ENCODE results near the gene TRAF3IP1.
"Not testable (repeated sequence)": the region's sequence is repeated elsewhere in the genome, so short reads cannot be mapped to it uniquely, and the experiment has no call there.

TRAF3IP1 gene

GRCh38 chr2:238302087-238302486, 18.2 kb upstream of the TRAF3IP1 start:
- TF ChIP-seq EZH2 (IDR thresholded peaks at IDR 0.05) (no peak), FOXP2 (optimal IDR thresholded peaks at IDR 0.05; ENCODE audit: control extremely low read depth, extremely low read length, insufficient read depth) (no peak), POLR2AphosphoS5 (IDR thresholded peaks at IDR 0.05; ENCODE audit: borderline replicate concordance, low read depth, low read length) (no peak)
- no peak overlapping the region for H3K27ac ChIP-seq
- H3K4me3 ChIP-seq, result no peak overlapping the region
- no peaks in the 10 kb centered on the region for H3K9me3 ChIP-seq (ENCODE audit: low read depth, low read length)
- H3K9ac ChIP-seq (ENCODE audit: insufficient read length), result no peak overlapping the region
- no peak for DNase-seq (ENCODE audit: low read depth, low spot score)
- H3K36me3 ChIP-seq (ENCODE audit: insufficient read depth, low read length), result no peaks in the 10 kb centered on the region

DNA sequence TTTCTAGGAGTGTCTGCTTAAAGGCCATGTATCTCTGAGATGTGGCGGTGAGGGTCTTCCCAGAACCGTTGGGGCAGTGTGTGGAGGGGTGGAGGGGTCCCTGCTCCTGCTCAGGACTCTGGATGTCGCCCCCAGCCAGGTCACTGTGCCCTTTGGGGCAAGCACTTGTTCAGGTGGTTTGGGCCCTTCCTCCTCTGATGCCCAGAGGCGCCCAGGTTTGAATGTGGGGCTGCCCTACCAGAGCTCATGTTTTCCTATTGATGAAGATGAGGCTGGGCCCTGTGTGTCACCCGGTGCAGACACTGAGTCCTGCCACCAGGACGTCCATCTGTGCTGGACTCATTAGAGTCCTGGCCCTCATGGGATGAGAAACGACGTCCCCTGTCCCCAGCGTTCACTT, 17.6 kb upstream of the TRAF3IP1 start:
- no peak for DNase-seq (ENCODE audit: low read depth, low spot score)
- Histone ChIP-seq H3K9me3 (ENCODE audit: low read depth, low read length) (no peaks in the 10 kb centered on the region), H3K27ac (no peak overlapping the region), H3K4me3 (no peak overlapping the region), H3K36me3 (ENCODE audit: insufficient read depth, low read length) (no peaks in the 10 kb centered on the region), H3K9ac (ENCODE audit: insufficient read length) (no peak overlapping the region)
- TF ChIP-seq FOXP2 (optimal IDR thresholded peaks at IDR 0.05; ENCODE audit: control extremely low read depth, extremely low read length, insufficient read depth), result no peak
- no peak for TF ChIP-seq POLR2AphosphoS5 (IDR thresholded peaks at IDR 0.05; ENCODE audit: borderline replicate concordance, low read depth, low read length)
- no peak for TF ChIP-seq EZH2 (IDR thresholded peaks at IDR 0.05)

DNA sequence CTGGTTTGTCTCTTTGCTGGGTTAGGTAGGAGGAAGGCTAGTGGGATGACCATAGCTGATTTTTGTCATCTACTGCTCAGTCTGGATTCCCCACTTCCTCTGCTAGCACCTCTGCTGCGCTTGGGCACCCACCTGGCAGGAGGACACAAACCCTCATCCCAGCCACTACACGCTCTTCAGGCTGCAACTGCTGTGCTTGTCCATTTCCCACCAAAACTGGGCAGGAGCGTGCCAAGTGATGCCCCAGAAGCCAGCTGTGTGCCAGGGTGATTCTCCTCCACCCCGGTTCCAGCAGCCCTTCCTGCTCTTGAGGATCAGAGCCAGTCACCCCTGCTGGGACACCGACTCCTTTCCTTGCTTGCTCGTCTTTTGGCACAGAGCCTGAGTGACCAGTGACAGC, 16.2 kb upstream of the TRAF3IP1 start:
- TF ChIP-seq EZH2 (IDR thresholded peaks at IDR 0.05), result no peak
- no peak for TF ChIP-seq POLR2AphosphoS5 (IDR thresholded peaks at IDR 0.05; ENCODE audit: borderline replicate concordance, low read depth, low read length)
- no peak for TF ChIP-seq FOXP2 (optimal IDR thresholded peaks at IDR 0.05; ENCODE audit: control extremely low read depth, extremely low read length, insufficient read depth)
- no peak overlapping the region for H3K4me3 ChIP-seq
- no peak for DNase-seq (ENCODE audit: low read depth, low spot score)

DNA sequence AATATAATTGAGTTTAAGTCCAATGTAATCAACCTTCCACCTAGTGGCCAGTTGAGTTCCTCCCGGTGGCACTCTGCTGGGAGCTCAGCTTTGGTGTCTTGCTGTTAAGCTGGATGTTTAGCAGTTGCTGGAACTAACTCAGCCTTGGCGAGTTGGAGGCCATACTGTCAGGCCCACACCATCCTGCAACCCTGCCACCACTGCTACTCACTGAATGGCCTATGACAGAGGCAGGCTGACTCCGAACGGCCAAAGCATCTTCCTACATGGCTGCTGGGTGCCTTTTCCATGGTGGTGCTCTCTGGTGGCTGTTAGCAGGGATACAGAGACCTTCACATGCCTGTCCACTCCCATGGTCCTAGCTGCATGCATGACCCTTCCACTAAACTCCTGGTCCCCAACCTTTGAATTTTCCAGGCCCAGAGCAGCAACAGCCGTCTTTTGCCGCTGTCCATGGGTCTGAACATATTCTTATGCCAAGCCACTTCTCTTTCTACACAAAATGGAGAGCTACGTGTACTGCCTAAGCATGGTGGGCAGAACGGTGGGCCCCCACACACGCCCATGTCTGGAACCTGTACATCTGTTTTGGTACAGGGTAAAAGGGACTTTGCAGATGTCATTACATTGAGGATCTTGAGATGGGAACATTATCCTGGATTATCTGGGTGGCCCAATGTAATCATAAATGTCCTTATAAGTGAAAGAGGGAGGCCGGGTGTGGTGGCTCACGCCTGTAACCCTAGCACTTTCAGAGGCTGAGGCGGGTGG, 15.0 kb upstream of the TRAF3IP1 start:
- H3K4me3 ChIP-seq, result no peak overlapping the region
- no peaks in the 10 kb centered on the region for H3K36me3 ChIP-seq (ENCODE audit: insufficient read depth, low read length)
- no peak for DNase-seq (ENCODE audit: low read depth, low spot score)
- no peak overlapping the region for H3K9ac ChIP-seq (ENCODE audit: insufficient read length)
- no peaks in the 10 kb centered on the region for H3K9me3 ChIP-seq (ENCODE audit: low read depth, low read length)
- TF ChIP-seq FOXP2 (optimal IDR thresholded peaks at IDR 0.05; ENCODE audit: control extremely low read depth, extremely low read length, insufficient read depth), result no peak
- no peak for TF ChIP-seq EZH2 (IDR thresholded peaks at IDR 0.05)
- TF ChIP-seq POLR2AphosphoS5 (IDR thresholded peaks at IDR 0.05; ENCODE audit: borderline replicate concordance, low read depth, low read length), result no peak
- no peak overlapping the region for H3K27ac ChIP-seq

More for the DNA sequence above, 16.2 kb upstream of the TRAF3IP1 start:
- Histone ChIP-seq H3K36me3 (ENCODE audit: insufficient read depth, low read length) (no peaks in the 10 kb centered on the region), H3K27ac (no peak overlapping the region), H3K9ac (ENCODE audit: insufficient read length) (no peak overlapping the region), H3K9me3 (ENCODE audit: low read depth, low read length) (no peaks in the 10 kb centered on the region)

DNA sequence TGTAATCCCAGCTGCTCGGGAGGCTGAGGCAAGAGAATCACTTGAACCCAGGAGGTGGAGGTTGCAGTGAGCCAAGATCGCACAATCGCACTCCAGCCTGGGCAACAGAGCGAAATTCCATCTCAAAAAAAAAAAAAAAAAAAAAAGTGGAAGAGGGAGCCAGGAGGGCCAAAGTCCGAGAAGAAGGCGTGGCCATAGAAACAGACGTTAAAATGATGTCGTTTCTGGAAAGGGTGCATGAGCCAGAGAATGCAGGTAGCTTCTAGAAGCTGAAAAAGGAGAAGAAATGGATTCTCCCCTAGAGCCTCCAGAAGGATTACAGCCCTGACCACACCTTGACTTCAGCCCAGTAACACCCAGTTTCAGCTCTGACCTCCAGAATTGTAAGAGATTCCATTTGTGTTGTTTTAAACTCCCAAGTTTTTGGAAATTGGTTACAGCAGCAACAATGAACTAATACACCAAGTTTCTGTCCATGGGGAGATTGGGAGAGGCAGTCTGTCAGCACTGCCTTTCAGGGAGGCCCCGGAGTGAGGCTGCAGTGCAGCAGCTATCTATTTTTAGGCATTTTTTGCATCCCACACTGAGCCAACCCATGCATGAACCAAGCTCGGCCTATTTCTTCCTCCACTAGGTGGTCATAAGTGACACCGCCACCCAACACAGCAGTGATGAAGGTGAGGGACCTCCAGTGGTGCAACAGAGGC, 14.2 kb upstream of the TRAF3IP1 start:
- no peaks in the 10 kb centered on the region for H3K36me3 ChIP-seq (ENCODE audit: insufficient read depth, low read length)
- no peak overlapping the region for H3K27ac ChIP-seq
- no peak overlapping the region for H3K9ac ChIP-seq (ENCODE audit: insufficient read length)
- no peak for TF ChIP-seq FOXP2 (optimal IDR thresholded peaks at IDR 0.05; ENCODE audit: control extremely low read depth, extremely low read length, insufficient read depth)
- no peak for TF ChIP-seq EZH2 (IDR thresholded peaks at IDR 0.05)
- TF ChIP-seq POLR2AphosphoS5 (IDR thresholded peaks at IDR 0.05; ENCODE audit: borderline replicate concordance, low read depth, low read length), result no peak
- no peak overlapping the region for H3K4me3 ChIP-seq
- no peaks in the 10 kb centered on the region for H3K9me3 ChIP-seq (ENCODE audit: low read depth, low read length)
- no peak for DNase-seq (ENCODE audit: low read depth, low spot score)

DNA sequence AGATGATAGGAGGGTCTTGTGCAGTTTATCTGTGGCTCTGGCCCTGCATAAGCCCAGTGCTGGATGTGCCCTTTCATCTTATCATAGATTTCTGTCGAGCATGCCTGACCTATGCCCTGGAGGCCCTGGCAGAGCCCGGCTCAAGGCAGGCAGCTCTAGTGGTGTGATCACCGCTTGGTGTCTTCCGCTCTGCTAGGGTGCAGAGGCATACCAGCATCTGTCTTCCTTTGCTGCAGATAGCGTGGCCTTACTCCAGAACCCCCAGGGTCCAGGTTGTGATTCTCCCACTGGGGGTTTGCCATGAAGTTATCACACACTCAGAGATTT, 13.7 kb upstream of the TRAF3IP1 start:
- no peak overlapping the region for H3K4me3 ChIP-seq

GRCh38 chr2:238308177-238308576, 12.1 kb upstream of the TRAF3IP1 start:
- Histone ChIP-seq H3K9me3 (ENCODE audit: low read depth, low read length) (no peaks in the 10 kb centered on the region), H3K27ac (no peak overlapping the region), H3K9ac (ENCODE audit: insufficient read length) (no peak overlapping the region), H3K36me3 (ENCODE audit: insufficient read depth, low read length) (no peaks in the 10 kb centered on the region), H3K4me3 (no peak overlapping the region)
- no peak for TF ChIP-seq EZH2 (IDR thresholded peaks at IDR 0.05)
- TF ChIP-seq POLR2AphosphoS5 (IDR thresholded peaks at IDR 0.05; ENCODE audit: borderline replicate concordance, low read depth, low read length), result no peak
- no peak for TF ChIP-seq FOXP2 (optimal IDR thresholded peaks at IDR 0.05; ENCODE audit: control extremely low read depth, extremely low read length, insufficient read depth)
- no peak for DNase-seq (ENCODE audit: low read depth, low spot score)

More for the DNA sequence above, 13.7 kb upstream of the TRAF3IP1 start:
- H3K36me3 ChIP-seq (ENCODE audit: insufficient read depth, low read length), result no peaks in the 10 kb centered on the region
- H3K9me3 ChIP-seq (ENCODE audit: low read depth, low read length), result no peaks in the 10 kb centered on the region
- TF ChIP-seq POLR2AphosphoS5 (IDR thresholded peaks at IDR 0.05; ENCODE audit: borderline replicate concordance, low read depth, low read length) (no peak), FOXP2 (optimal IDR thresholded peaks at IDR 0.05; ENCODE audit: control extremely low read depth, extremely low read length, insufficient read depth) (no peak), EZH2 (IDR thresholded peaks at IDR 0.05) (no peak)
- no peak overlapping the region for H3K9ac ChIP-seq (ENCODE audit: insufficient read length)
- no peak overlapping the region for H3K27ac ChIP-seq
- no peak for DNase-seq (ENCODE audit: low read depth, low spot score)

GRCh38 chr2:238310721-238311120, 9.6 kb upstream of the TRAF3IP1 start:
- not testable (repeated sequence) for H3K9ac ChIP-seq (ENCODE audit: insufficient read length); H3K36me3 ChIP-seq (ENCODE audit: insufficient read depth, low read length); H3K4me3 ChIP-seq; H3K27ac ChIP-seq; DNase-seq (ENCODE audit: low read depth, low spot score); H3K9me3 ChIP-seq (ENCODE audit: low read depth, low read length)
